Measurements from ENCODE around the gene TP53AIP1. TPM values are rescaled to one million over a fixed set of nuclear protein-coding genes. Genes with fewer than 3 reads are reported as not detected.

Gene TP53AIP1
- polyA plus RNA-seq, 3 donors = 0.03 TPM; not detected in 2

DNA sequence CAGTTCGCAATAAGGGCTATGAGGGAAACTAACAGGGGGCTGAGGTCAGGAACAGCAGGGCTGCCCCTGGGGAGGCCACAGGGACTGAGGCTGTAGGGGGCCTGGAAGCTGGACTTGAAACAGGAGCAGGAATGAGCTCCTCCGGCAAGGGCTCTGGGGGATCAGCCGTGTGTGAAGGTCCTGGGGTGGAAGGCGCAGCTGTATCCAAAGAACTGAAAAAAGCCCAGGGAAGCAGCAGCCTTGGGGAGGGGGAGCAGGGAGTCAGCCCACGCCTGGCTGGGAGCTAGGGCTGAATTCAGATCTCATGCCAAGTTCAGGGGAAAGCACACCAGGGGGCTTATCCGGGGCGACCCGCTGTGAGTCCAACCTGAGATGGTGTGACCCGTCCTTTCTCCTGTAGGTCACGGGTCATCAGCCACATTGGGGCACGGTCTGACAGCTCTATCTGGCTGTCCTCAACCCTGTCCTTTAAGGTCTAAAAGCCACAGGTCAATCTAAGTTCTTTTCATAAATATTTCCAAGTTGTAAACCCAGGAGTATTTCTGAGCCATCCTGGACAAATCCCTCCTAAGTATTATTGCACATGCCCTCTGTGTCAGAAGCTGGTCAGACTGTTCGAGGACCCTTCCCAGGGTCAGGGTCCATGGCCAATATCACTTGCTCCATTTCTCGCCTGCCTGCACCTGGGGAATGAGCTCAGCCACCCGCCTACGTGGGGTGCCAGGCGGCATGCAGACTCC, 18.0 kb downstream of the TP53AIP1 start:
- H3K4me3 ChIP-seq (replicated peaks in 1 of 3; ENCODE audit: low read depth in 2 of 3, low read length in 3 of 3) = no peak overlapping the region
- H2AFZ ChIP-seq (ENCODE audit: insufficient read depth, low read depth, low read length, poor library complexity, severe bottlenecking) = no peak overlapping the region
- 88% methylated on average over 14 of the region's 16 CpGs for WGBS (ENCODE audit: insufficient coverage)
- H3K27me3 Mint-ChIP-seq (ENCODE audit: low read depth in 3 of 3) = peaks cover 0 to 5% (median 2%) of the 10 kb centered on the region in 3 donors
- H3K4me1 ChIP-seq (ENCODE audit: control insufficient read depth in 1 of 2, insufficient read depth in 2 of 2, low read length in 2 of 2) = peaks cover 6 to 15% of the 10 kb centered on the region in 2 donors
- H3K27me3 ChIP-seq (ENCODE audit: control insufficient read depth in 2 of 2, insufficient read depth in 2 of 2, low read length in 2 of 2) = no peaks in the 10 kb centered on the region
- H3K4me1 Mint-ChIP-seq = peaks cover 14% of the 10 kb centered on the region
- TF ChIP-seq, protein P1, sequence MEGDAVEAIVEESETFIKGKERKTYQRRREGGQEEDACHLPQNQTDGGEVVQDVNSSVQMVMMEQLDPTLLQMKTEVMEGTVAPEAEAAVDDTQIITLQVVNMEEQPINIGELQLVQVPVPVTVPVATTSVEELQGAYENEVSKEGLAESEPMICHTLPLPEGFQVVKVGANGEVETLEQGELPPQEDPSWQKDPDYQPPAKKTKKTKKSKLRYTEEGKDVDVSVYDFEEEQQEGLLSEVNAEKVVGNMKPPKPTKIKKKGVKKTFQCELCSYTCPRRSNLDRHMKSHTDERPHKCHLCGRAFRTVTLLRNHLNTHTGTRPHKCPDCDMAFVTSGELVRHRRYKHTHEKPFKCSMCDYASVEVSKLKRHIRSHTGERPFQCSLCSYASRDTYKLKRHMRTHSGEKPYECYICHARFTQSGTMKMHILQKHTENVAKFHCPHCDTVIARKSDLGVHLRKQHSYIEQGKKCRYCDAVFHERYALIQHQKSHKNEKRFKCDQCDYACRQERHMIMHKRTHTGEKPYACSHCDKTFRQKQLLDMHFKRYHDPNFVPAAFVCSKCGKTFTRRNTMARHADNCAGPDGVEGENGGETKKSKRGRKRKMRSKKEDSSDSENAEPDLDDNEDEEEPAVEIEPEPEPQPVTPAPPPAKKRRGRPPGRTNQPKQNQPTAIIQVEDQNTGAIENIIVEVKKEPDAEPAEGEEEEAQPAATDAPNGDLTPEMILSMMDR (IDR thresholded peaks at IDR 0.05) = no peak
- no peaks in the 10 kb centered on the region for H4K20me1 ChIP-seq (ENCODE audit: insufficient read depth, low read length)
- intact Hi-C loops (cut with micrococcal nuclease) = no loop called here
- no peaks in the 10 kb centered on the region for H3K36me3 ChIP-seq (replicated peaks in 1 of 2; ENCODE audit: control insufficient read depth in 1 of 2, insufficient read depth in 2 of 2, low read length in 2 of 2)
- no peak overlapping the region for H3K4me2 ChIP-seq (replicated peaks; ENCODE audit: extremely low read depth, low read length, poor library complexity, severe bottlenecking)
- H3K36me3 Mint-ChIP-seq = no peaks in the 10 kb centered on the region
- H3K79me2 ChIP-seq (ENCODE audit: insufficient read depth, low read length) = no peaks in the 10 kb centered on the region
- H3K9me3 ChIP-seq (replicated peaks in 1 of 2; ENCODE audit: control insufficient read depth in 1 of 2, insufficient read depth in 1 of 2, low read length in 2 of 2) = no peaks in the 10 kb centered on the region
- no peak for DNase-seq
- no peak overlapping the region for H3K9ac ChIP-seq (ENCODE audit: insufficient read depth, low read length, poor library complexity, severe bottlenecking)
- H3K27ac ChIP-seq (ENCODE audit: low read depth in 1 of 2, low read length in 2 of 2) = no peak overlapping the region
- H3K9me3 Mint-ChIP-seq = no peaks in the 10 kb centered on the region
- H3K27ac Mint-ChIP-seq = no peak overlapping the region
- H3K4me3 Mint-ChIP-seq = no peak overlapping the region

GRCh38 chr11:128924104-128924503, 18.6 kb downstream of the TP53AIP1 start:
- intact Hi-C loops (cut with micrococcal nuclease) = no loop called here

More at GRCh38 chr11:128924104-128924503, 18.6 kb downstream of the TP53AIP1 start:
- peaks cover 0 to 5% (median 2%) of the 10 kb centered on the region in 3 donors for H3K27me3 Mint-ChIP-seq (ENCODE audit: low read depth in 3 of 3)
- Histone ChIP-seq H3K9ac (ENCODE audit: insufficient read depth, low read length, poor library complexity, severe bottlenecking) (no peak overlapping the region), H3K27me3 (ENCODE audit: control insufficient read depth in 2 of 2, insufficient read depth in 2 of 2, low read length in 2 of 2) (no peaks in the 10 kb centered on the region), H3K36me3 (replicated peaks in 1 of 2; ENCODE audit: control insufficient read depth in 1 of 2, insufficient read depth in 2 of 2, low read length in 2 of 2) (no peaks in the 10 kb centered on the region), H3K9me3 (replicated peaks in 1 of 2; ENCODE audit: control insufficient read depth in 1 of 2, insufficient read depth in 1 of 2, low read length in 2 of 2) (no peaks in the 10 kb centered on the region), H3K4me2 (replicated peaks; ENCODE audit: extremely low read depth, low read length, poor library complexity, severe bottlenecking) (no peak overlapping the region), H3K27ac (ENCODE audit: low read depth in 1 of 2, low read length in 2 of 2) (no peak overlapping the region), H3K79me2 (ENCODE audit: insufficient read depth, low read length) (no peaks in the 10 kb centered on the region), H4K20me1 (ENCODE audit: insufficient read depth, low read length) (no peaks in the 10 kb centered on the region), H3K4me3 (replicated peaks in 1 of 3; ENCODE audit: low read depth in 2 of 3, low read length in 3 of 3) (no peak overlapping the region), H3K4me1 (ENCODE audit: control insufficient read depth in 1 of 2, insufficient read depth in 2 of 2, low read length in 2 of 2) (peaks cover 8 to 21% of the 10 kb centered on the region in 2 donors), H2AFZ (ENCODE audit: insufficient read depth, low read depth, low read length, poor library complexity, severe bottlenecking) (no peak overlapping the region)
- peak overlapping the region in 1 of 7 donors; percentile 15 for H3K27ac Mint-ChIP-seq
- no peaks in the 10 kb centered on the region for H3K36me3 Mint-ChIP-seq
- H3K9me3 Mint-ChIP-seq = no peaks in the 10 kb centered on the region
- H3K4me3 Mint-ChIP-seq = no peak overlapping the region
- peaks cover 19% of the 10 kb centered on the region for H3K4me1 Mint-ChIP-seq
- no peak for DNase-seq
- WGBS (ENCODE audit: insufficient coverage) = 100% methylated on average over 1 of the region's 7 CpGs
- TF ChIP-seq, protein P1 (IDR thresholded peaks at IDR 0.05) = no peak

Measured in CD14-positive monocyte (primary cell).